ENCODE data around the gene ODAD4.
A peak's percentile ranks its signal among the peaks of the same experiment; 100 is the strongest.

ODAD4 gene

GRCh38 chr17:41930009-41930832, at the start of gene ODAD4:
Gene ODAD4, plus strand, starts transcription at chr17:41930617. Its CDS starts 107 bp downstream, at chr17:41930724.
- DNase-seq (ENCODE audit: low read depth) = peak; percentile 95

- DNase-seq (ENCODE audit: low read depth) = no peak
Measured at GRCh38 chr17:41882756-41883155, 47.7 kb upstream of the ODAD4 start.

- no peak for DNase-seq (ENCODE audit: low read depth)
Measured at GRCh38 chr17:41885733-41886132, 44.7 kb upstream of the ODAD4 start.

- no peak for DNase-seq (ENCODE audit: low read depth)
Measured at GRCh38 chr17:41888332-41888965, 42.0 kb upstream of the ODAD4 start.

- no peak for DNase-seq (ENCODE audit: low read depth)
Measured at GRCh38 chr17:41891135-41892020, 39.0 kb upstream of the ODAD4 start.

- DNase-seq (ENCODE audit: low read depth) = no peak
Measured at GRCh38 chr17:41892021-41892376, 38.4 kb upstream of the ODAD4 start.

GRCh38 chr17:41893384-41893783, 37.0 kb upstream of the ODAD4 start:
- DNase-seq (ENCODE audit: low read depth) = no peak

- DNase-seq (ENCODE audit: low read depth) = no peak
Measured at GRCh38 chr17:41894791-41895331, 35.6 kb upstream of the ODAD4 start.

- no peak for DNase-seq (ENCODE audit: low read depth)
Measured at GRCh38 chr17:41895617-41896016, 34.8 kb upstream of the ODAD4 start.

- DNase-seq (ENCODE audit: low read depth) = no peak
Measured at GRCh38 chr17:41896726-41897125, 33.7 kb upstream of the ODAD4 start.

- DNase-seq (ENCODE audit: low read depth) = no peak
Measured at GRCh38 chr17:41901646-41902045, 28.8 kb upstream of the ODAD4 start.

- DNase-seq (ENCODE audit: low read depth) = no peak
Measured at GRCh38 chr17:41904242-41904841, 26.1 kb upstream of the ODAD4 start.

- no peak for DNase-seq (ENCODE audit: low read depth)
Measured at GRCh38 chr17:41905172-41905571, 25.2 kb upstream of the ODAD4 start.

- no peak for DNase-seq (ENCODE audit: low read depth)
Measured at GRCh38 chr17:41906465-41907184, 23.8 kb upstream of the ODAD4 start.

- DNase-seq (ENCODE audit: low read depth) = no peak
Measured at GRCh38 chr17:41907185-41907556, 23.2 kb upstream of the ODAD4 start.

GRCh38 chr17:41907633-41908539, 22.5 kb upstream of the ODAD4 start:
- no peak for DNase-seq (ENCODE audit: low read depth)

- no peak for DNase-seq (ENCODE audit: low read depth)
Measured at GRCh38 chr17:41909088-41909487, 21.3 kb upstream of the ODAD4 start.

- no peak for DNase-seq (ENCODE audit: low read depth)
Measured at GRCh38 chr17:41910701-41911391, 19.6 kb upstream of the ODAD4 start.

GRCh38 chr17:41912925-41913324, 17.5 kb upstream of the ODAD4 start:
- DNase-seq (ENCODE audit: low read depth) = no peak

- DNase-seq (ENCODE audit: low read depth) = no peak
Measured at GRCh38 chr17:41913798-41914197, 16.6 kb upstream of the ODAD4 start.

All from stimulated activated CD8-positive, alpha-beta memory T cell treated with anti-CD3 and anti-CD28 coated beads, Interleukin-4, amount 100 ng/mL, for 24 hours (primary cell).